NCI-H146 treated with DMSO at 0.1 percent for 48 hours (cell line): ENCODE measurements around the gene MYL12A.
A peak's percentile ranks its signal among the peaks of the same experiment; 100 is the strongest.
"Not testable (repeated sequence)": the region's sequence is repeated elsewhere in the genome, so short reads cannot be mapped to it uniquely, and the experiment has no call there.

Source experiments
- DNase-seq: peaks from one replicate; lab custom pipeline; 2025; ENCODE audit not compliant: unreplicated experiment; lab: John Stamatoyannopoulos, UW

The MYL12A gene

GRCh38 chr18:3254725-3255124 is 7.1 kb downstream of the MYL12A start:
- DNase-seq = no peak

- DNase-seq = no peak
Measured at GRCh38 chr18:3255611-3256165, 8.1 kb downstream of the MYL12A start.

GRCh38 chr18:3256693-3257626 is 9.4 kb downstream of the MYL12A start:
- no peak for DNase-seq

- DNase-seq = no peak
Measured at GRCh38 chr18:3257627-3258120, 10.1 kb downstream of the MYL12A start.

- no peak for DNase-seq
Measured at GRCh38 chr18:3260995-3261372, 13.4 kb downstream of the MYL12A start.

GRCh38 chr18:3261373-3262233 is 14.0 kb downstream of the MYL12A start, which contains the start of gene MYL12B:
TSS of gene MYL12B (plus strand) at chr18:3262133. CDS start at chr18:3272899, 10,766 bp downstream.
- peak; percentile 79 for DNase-seq

GRCh38 chr18:3262234-3263131 is 14.9 kb downstream of the MYL12A start:
- peak; percentile 40 for DNase-seq

GRCh38 chr18:3263132-3263700 is 15.6 kb downstream of the MYL12A start:
- DNase-seq = no peak

GRCh38 chr18:3264362-3264761 is 16.8 kb downstream of the MYL12A start:
- no peak for DNase-seq

- no peak for DNase-seq
Measured at GRCh38 chr18:3265564-3266033, 18.0 kb downstream of the MYL12A start.

GRCh38 chr18:3266062-3266608 is 18.5 kb downstream of the MYL12A start:
- no peak for DNase-seq

GRCh38 chr18:3268306-3268705 is 20.7 kb downstream of the MYL12A start:
- DNase-seq = no peak

- no peak for DNase-seq
Measured at GRCh38 chr18:3269241-3269913, 21.8 kb downstream of the MYL12A start.

- DNase-seq = no peak
Measured at GRCh38 chr18:3269914-3270299, 22.3 kb downstream of the MYL12A start.

- DNase-seq = no peak
Measured at GRCh38 chr18:3273042-3273441, 25.4 kb downstream of the MYL12A start.

GRCh38 chr18:3277643-3278213 is 30.1 kb downstream of the MYL12A start:
- not testable (repeated sequence) for DNase-seq

- DNase-seq = no peak
Measured at GRCh38 chr18:3279201-3280185, 31.9 kb downstream of the MYL12A start.
